GM04504 (cell line): ENCODE results near the gene COL4A6.
A peak's percentile ranks its signal among the peaks of the same experiment; 100 is the strongest.
"Not testable (repeated sequence)": the region's sequence is repeated elsewhere in the genome, so short reads cannot be mapped to it uniquely, and the experiment has no call there.

Experiments
- DNase-seq: peaks from one replicate; pipeline ENCODE4 v3.0.0-alpha.2; 2012; ENCODE audit warnings: low read depth

The COL4A6 gene

DNA sequence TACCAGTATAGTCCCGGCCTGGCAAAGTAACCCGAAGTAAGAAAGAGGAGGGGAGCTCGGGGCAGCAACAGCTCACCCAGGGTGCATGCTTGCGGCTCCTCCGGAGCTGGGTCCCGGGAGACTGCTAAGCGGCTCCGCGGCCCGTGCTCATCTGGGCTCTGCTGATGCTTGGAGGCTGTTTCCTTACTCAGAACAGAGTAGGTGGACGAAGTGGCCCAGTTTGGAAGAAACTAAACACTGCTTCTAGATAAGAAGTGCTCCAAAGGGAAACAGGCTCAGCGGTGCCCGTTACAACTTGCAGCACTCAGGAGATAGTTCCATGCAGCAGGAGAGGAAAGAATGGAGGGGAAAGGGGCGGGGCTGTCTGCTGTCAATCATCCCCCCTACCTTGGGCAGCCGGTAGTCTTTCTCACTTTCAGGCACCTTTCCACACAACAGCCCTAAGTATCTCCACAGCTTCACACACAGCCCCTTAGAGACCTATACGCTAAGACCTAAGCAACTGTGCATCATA lies at the start of gene COL4A6:
Gene COL4A6, minus strand, starts transcription at position 313 of the 514 bp plus-strand sequence. Its CDS starts 226 bp downstream, at position 87.
- no peak for DNase-seq

- no peak for DNase-seq
These were observed 47.7 kb upstream of the COL4A6 start for GRCh38 chrX:108485960-108486359.

DNA sequence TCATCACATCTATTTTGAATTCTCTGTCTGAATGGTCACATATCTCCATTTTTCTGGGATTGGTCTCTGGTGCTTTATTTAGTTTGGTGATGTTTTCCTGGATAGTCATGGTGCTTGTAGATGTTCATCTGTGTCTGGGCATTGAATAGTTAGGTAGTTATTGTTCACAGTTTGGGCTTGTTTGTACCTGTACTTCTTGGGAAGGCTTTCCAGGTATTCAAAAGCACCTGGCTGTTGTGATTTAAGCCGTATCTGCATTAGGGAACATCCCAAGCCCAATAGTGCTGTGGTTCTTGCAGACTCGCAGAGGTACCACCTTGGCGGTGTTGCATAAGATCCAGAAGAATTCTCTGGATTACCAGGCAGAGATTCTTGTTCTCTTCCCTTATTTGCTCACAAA lies 46.0 kb upstream of the COL4A6 start:
- no peak for DNase-seq

DNA sequence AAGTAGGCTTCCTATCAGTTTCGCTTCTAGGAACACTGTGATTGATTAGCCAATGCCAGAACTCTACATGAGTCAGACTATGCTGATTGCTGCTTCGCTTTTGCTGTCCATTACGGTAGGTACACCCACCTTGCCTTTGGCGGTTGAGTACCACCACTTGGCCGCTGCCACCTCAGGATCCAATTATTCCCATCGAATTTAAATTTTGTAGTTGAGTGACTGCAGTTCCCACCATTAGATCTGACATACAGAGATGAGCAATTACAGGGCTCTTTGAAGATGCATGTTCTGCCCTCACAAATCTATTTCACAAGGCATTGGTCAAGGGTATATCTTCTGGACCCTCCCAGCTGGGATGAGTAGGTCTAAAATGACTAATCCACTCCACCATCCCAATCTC lies 43.3 kb upstream of the COL4A6 start:
- DNase-seq: not testable (repeated sequence)

- DNase-seq: no peak
These were observed 35.8 kb upstream of the COL4A6 start for GRCh38 chrX:108473979-108474378.

- DNase-seq: peak; percentile 0
These were observed 30.3 kb upstream of the COL4A6 start for GRCh38 chrX:108468486-108468885.

DNA sequence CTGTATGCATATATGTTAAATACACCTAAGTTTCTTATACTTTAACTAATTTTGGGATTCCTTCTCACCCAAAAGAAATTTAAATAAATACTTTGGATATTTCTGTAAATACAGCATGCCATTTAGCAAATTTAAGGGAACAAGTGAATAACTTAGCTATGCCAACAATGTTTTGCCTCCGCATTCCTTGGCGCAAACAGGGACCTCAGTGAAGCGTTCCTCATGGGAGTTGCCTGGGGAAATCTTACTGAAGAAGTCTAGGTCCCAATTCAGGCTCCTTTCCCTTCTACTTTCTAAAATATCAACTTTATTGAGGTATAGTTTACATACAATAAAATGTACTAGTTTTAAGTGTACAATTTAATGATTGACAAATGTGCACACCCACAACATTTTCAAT lies 26.4 kb upstream of the COL4A6 start:
- no peak for DNase-seq

DNA sequence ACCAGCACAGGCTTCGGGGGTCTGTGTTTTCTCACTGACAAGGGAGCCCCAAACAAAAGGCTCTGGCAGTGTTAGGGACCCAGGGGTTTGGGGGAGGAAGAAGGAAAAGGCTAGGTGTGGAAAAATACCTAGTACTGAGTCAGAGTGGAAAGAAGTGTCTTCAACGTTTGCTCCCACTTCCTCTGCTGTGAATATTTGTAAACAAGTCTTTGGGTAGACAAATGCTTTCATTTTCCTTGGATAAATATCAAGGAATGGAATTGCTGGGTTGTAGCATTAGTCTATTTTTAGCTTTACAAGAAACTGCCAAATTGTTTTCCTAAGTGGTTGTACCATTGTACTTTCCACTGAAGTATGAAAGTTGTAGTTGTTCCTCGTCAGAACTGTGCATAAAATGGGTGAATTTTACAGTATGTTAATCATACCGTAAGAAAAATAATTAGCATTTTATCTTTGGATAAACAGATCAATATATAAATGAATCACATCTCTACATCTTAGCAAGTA lies 18.8 kb upstream of the COL4A6 start:
- DNase-seq: no peak

DNA sequence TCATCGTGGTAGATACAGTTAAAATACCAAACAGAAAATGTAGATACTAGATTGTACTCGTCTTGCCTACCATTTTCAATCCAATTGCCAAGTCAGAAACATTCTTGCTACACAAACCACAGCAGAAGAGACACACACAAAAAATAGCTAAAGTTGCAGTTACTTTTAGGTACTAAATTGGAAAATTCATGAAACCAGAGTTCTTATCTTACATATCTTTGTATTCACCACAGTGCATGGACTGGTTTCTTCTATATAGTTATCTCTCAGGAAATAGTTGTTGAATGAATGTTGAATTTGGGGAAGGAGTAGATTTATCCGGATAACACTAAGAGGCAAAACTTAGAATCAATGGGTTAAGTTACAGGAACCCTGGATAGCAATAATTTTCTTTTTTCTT lies 15.6 kb upstream of the COL4A6 start:
- no peak for DNase-seq

GRCh38 chrX:108447303-108447702 lies 9.1 kb upstream of the COL4A6 start:
- DNase-seq: no peak

GRCh38 chrX:108442901-108443464 lies 4.8 kb upstream of the COL4A6 start:
- DNase-seq: no peak

DNA sequence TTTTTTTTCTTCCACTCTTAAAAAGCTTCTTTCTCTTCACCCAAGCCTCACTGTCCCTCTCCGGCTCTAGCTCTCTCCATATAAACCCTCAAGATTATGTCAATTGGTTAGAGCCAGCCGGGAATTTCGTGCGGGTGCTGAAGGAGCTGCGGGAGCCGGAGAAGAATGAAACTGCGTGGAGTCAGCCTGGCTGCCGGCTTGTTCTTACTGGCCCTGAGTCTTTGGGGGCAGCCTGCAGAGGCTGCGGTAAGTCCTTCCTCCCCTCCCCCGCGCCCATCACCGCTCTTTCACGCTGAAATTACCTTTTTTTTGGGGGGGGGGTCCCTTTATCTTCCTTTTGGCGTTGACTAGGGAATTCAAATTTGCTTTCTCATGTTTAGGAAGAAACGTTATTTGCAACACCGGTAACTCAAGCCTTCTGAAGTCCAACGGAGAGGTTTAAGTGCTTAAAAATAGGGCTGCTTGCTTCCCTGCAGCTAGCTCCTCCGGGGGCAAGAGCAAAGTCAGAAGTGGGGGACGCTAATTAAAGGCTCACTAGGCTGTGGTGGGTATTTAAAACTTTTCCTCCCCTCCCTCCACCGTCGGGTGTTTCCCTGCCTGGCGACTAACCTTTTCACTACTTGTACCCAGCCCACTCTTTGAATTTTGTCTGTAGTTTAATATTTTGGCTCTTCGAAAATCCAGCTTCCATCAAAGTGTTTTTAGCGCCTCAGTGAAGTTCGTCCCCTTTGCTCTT lies 1.9 kb upstream of the COL4A6 start:
- DNase-seq: peak; percentile 2

- DNase-seq: peak; percentile 13
These were observed 1.3 kb upstream of the COL4A6 start, which contains the start of gene COL4A5 for GRCh38 chrX:108439426-108439942. TSS of gene COL4A5 (plus strand) at chrX:108439838. CDS start at chrX:108440126, 288 bp downstream.

DNA sequence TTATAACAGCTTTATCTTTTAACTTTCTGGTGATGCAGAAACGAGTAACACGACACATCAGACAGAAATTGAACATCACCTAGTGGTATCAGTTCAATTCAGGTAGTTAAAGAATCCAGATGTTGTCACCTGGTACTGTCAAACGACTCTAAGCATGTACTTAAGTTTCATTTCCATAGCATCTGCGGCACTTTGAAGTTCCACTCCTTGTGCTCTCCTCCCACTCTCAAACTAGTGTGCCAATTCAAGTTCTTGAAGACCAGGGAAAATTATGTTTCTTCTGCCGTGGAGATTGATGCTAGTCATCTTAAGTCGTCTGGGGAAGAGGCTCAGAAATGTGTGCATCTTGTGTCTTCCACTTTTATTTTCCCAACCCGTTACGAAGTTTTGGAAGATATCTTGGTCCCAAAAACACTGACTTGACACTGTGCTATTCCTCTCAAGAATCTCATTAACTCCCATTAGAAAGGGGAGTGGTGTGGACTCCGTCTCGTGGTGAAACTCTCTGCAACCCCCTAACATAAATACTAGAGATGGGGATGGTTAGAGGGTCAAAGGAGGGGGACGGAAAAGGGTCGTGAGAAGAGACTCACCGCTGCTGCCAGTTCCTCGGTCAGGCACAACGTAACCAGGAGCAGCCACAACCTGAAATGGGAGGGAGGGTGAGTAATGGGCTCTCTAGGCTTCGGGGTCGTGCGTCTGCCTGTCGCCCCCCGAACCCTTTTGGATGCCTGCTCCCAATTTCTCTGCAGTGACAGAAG lies 693 bp downstream of the COL4A6 start:
- DNase-seq: no peak

- no peak for DNase-seq
These were observed 3.0 kb downstream of the COL4A6 start for GRCh38 chrX:108435261-108435660.

DNA sequence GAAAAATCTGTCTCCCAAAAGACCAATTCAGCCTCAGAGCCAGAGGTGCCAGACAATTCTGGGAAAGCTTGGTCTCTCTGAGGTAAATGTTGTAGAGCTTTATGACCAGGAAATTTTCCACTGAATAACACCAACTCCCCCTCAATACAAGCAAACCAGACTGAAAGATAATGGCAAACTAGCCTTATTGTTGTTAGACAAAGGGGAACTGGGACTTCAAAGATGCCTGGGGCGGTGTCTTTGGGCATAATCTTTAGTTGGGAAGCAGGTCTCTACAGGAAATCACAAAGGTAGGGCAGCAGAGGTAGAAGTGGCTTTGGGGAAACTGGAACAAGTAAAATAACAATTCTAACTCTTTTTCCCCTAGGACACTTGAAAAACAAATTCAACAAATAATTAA lies 12.0 kb downstream of the COL4A6 start:
- no peak for DNase-seq

DNA sequence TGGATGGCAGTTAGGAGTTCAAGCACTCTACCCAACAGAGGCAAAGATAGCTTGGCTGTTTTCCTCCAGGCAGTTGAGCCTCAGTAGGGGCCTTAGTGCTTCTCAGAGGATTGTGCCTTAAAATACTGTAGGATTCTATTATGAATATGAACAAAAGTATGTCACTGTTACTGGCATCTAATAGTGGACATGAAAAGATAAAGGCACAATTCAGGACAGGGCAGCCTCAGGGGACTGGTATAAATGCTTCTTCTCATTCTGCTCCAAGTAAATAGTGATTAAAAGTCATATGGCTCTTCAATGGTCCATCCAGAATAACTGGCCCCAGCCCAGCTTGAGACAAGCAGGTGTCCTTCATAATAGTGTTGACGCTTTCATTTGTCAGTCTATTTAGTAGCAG lies 17.7 kb downstream of the COL4A6 start:
- no peak for DNase-seq

DNA sequence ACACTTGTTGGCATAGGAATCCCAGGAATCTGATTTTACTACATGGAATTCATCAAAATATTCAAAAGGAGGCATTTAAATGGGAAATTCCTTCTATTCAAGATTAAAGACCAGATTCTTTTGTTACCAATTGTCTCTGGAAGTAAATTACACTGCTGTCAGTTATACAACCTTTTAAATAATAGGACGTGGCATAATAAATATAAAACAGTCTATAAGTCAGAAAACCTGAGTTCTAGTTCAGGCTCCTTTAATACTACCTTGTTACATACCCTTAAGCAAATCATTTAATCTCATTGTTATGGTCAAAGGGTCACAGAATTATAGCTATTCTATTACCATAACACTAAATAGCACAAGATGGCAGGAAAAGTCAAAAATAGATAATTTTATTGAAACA lies 18.8 kb downstream of the COL4A6 start:
- no peak for DNase-seq

GRCh38 chrX:108417257-108417656 lies 21.0 kb downstream of the COL4A6 start:
- no peak for DNase-seq

- no peak for DNase-seq
These were observed 22.3 kb downstream of the COL4A6 start for GRCh38 chrX:108415891-108416290.

DNA sequence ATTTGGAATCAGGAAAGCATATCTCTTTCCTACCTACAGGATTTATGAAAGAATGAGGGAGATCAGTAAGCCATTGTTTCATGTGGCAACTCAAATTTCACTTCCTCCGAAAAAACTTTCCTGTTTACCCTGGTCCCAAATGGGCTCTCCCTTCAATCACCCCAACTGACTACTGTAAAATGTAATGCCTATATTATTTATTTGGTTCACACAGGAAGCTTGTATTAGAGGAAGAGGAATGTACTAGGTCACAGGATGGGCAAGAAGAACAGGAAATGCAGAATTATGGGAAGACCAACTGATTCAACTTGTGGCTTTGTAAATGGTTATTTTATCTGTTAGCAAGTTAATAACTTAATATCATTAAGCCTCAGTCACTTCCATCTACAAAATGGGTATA lies 23.1 kb downstream of the COL4A6 start:
- DNase-seq: no peak

- DNase-seq: no peak
These were observed 25.4 kb downstream of the COL4A6 start for GRCh38 chrX:108412783-108413182.
